Vagina (tissue), 2 donors: ENCODE data around the gene KMT2B. TPM values are rescaled to one million over a fixed set of nuclear protein-coding genes. Genes with fewer than 3 reads are reported as not detected.

Experiments used
- DNase-seq, 2 donors: peaks; one replicate each; pipeline ENCODE4 v3.0.0-alpha.2; 2017; ENCODE audit errors: extremely low spot score in 2 of 2
- H3K27ac ChIP-seq: fragments of 200-600 bp; sonication (generic); one replicate; pipeline ENCODE4 v1.5.1; 2019
- H3K27me3 ChIP-seq: fragments of 200-600 bp; sonication (generic); one replicate; pipeline ENCODE4 v1.5.1; 2019
- H3K36me3 ChIP-seq, 2 donors: fragments of 200-600 bp; sonication (generic); one replicate each; pipeline ENCODE4 v1.5.1; 2017 to 2019
- H3K4me1 ChIP-seq: fragments of 200-600 bp; sonication (generic); one replicate; pipeline ENCODE4 v1.5.1; 2019
- H3K4me3 ChIP-seq, 2 donors: fragments of 200-600 bp; sonication (generic); 1 replicate in 1 of 2; 2 replicates in 1 of 2; pipeline ENCODE4 v1.5.1; 2016 to 2019
- H3K9me3 ChIP-seq: fragments of 200-600 bp; sonication (generic); one replicate; pipeline ENCODE4 v1.5.1; 2019
- POLR2A ChIP-seq, 2 donors: fragments of 450-650 bp; IDR thresholded peaks; one replicate each; pipeline ENCODE4 v1.6.1; 2017; ENCODE audit warnings: antibody characterized with exemption in 2 of 2, mild to moderate bottlenecking in 2 of 2, moderate library complexity in 2 of 2
- POLR2AphosphoS5 ChIP-seq, 2 donors: sonication (generic); formaldehyde crosslinking; IDR thresholded peaks; one replicate each; pipeline ENCODE4 v1.9.0; 2017; ENCODE audit warnings: antibody characterized with exemption in 2 of 2, mild to moderate bottlenecking in 2 of 2, low read depth in 1 of 2; ENCODE audit not compliant: insufficient read depth in 1 of 2
- intact Hi-C: fragments of 100-400 bp; cut with DNase I; formaldehyde crosslinking; loops from one replicate; pipeline ENCODE4 v1.15.1; 2023
- total RNA-seq: library from RNA; depleted of rRNA; stranded (reverse); fragments of >200 nt; gene quantifications from one replicate; pipeline ENCODE4 v1.2.3, GENCODE V29; 2016
- TF ChIP-seq, protein P1 (sequence below), 3 experiments: fragments of 450-650 bp in 2 of 3; fragments of 200-600 bp in 1 of 3; sonication (generic) in 1 of 3; IDR thresholded peaks; one replicate each; pipeline ENCODE4 v1.5.1; 2017 to 2019; ENCODE audit warnings: antibody characterized with exemption in 3 of 3, mild to moderate bottlenecking in 2 of 3, moderate library complexity in 2 of 3

KMT2B gene
- total RNA-seq, 1 donor from 2014 or later, result 16.0 TPM

DNA sequence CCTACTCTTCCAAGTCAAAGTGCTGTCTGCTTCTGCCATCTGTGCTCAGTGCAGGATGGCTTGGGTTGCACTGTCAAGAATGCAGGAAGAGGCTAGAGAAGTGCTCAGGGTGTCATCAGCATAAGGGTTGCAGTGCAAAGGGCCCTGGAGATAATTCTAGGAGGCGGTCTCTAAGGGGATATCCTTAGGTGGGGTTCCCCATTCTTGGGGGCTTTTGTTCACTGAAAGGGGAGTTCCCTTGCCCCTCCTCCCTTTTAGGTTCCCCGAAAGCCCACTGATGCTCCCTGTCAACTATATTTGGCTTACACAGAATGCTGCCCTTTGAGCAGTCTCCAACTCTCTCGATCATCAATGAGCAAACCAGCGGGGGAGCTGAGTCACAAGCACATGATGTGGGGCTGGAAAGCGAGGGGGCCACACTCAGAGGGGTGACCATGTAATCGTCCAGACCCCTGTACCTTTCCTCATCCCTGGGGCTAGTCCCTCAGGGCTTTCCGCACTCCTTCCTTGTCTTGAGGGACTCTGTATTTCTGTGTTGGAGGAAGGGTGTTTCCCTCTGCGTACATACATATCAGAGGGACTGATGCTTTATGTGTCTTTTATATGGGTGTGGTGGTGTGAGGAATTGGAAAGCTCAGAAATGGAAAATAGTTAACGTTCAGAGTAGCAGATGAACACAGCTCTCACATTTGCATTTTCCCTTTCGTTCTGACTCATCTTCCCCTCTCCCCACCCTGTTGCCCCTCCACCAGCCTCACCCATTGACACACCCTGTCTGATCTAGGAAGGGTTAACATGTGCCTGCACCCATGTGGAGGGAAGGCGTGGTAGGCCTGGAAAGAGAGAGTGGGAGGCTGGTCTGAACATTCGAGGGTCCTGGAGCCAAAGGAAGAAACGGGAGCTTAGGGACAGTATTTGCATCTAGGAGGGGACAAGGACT lies 6.7 kb upstream of the KMT2B start:
- Histone ChIP-seq H3K36me3 (no peaks in the 10 kb centered on the region), H3K27ac (no peak overlapping the region), H3K4me1 (peaks cover 10% of the 10 kb centered on the region), H3K27me3 (no peaks in the 10 kb centered on the region), H3K9me3 (no peaks in the 10 kb centered on the region), H3K4me3 (no peak overlapping the region)
- TF ChIP-seq POLR2AphosphoS5 (IDR thresholded peaks at IDR 0.05; ENCODE audit: insufficient read depth in 1 of 2, low read depth in 1 of 2) (no peak), POLR2A (IDR thresholded peaks at IDR 0.05) (no peak)
- TF ChIP-seq, protein P1, sequence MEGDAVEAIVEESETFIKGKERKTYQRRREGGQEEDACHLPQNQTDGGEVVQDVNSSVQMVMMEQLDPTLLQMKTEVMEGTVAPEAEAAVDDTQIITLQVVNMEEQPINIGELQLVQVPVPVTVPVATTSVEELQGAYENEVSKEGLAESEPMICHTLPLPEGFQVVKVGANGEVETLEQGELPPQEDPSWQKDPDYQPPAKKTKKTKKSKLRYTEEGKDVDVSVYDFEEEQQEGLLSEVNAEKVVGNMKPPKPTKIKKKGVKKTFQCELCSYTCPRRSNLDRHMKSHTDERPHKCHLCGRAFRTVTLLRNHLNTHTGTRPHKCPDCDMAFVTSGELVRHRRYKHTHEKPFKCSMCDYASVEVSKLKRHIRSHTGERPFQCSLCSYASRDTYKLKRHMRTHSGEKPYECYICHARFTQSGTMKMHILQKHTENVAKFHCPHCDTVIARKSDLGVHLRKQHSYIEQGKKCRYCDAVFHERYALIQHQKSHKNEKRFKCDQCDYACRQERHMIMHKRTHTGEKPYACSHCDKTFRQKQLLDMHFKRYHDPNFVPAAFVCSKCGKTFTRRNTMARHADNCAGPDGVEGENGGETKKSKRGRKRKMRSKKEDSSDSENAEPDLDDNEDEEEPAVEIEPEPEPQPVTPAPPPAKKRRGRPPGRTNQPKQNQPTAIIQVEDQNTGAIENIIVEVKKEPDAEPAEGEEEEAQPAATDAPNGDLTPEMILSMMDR (IDR thresholded peaks at IDR 0.05), result no peak
- intact Hi-C loops, result loop anchor here (10.0 kb wide), 1 partner anchor 224 kb away; the partner anchor contains the start of gene LRFN3
- DNase-seq, result no peak

DNA sequence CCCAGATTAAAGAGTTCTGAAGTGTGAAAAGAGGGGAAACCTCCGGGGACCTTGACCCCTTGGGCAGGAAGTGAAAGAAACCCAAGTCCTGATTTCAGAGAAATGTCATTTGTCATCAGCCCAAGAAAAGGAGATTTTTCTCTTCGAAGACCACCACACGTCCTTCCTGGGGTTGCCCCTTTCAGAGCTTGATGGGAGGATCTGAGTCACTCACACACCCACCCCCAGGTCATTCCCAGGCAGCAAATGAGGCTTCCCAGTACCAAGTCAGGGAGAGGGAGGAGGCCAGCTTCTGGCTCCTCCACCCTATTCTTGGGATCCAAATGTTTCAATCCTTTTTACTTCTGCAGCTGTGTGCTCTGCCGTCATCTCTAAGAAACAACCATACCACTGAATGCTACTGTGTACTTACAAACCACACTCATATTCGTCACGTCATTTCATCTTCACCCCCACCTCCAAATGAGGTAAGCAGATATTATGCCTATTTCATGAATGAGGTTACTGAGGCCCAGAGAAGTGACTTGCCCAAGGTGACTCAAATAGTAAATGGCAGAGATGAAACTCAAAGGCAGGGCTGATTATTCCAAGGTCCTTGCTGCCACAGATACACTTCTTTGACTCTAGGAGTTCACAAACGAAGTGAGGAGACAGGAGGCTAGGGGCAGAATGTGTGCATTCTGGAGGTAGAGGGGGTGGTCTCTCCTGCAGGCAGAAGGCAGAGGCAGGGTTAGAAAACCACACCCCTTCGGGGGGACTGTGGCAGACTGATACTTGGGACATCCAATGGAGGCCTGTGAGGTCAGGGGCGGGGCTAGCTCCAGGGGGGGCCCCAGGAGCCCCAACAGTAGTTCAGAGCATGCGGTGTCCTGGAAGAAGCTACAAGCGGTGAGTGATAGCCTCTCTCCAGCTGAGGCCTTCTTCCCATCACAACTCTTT lies 5.0 kb upstream of the KMT2B start:
- intact Hi-C loops, result loop anchor here (10.0 kb wide), 1 partner anchor 222 kb away; the partner anchor contains the start of gene LRFN3

DNA sequence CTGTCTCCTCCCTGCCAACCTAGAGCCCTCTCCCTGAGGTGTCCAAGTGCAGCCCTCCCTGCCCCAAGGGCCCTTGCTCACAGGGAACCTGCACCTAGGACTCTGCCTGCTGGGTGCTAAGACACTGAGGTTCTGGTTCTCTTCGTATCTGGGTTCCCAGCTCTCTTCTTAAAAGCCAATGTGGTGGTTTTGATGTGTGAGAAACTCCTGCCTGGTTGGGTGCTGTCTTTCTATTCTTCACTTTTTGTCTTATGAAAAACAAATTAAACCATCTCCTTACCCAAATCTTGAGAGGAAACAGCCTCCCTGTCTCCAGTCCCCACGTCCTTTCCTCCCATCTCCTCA lies 4.3 kb upstream of the KMT2B start:
- no peaks in the 10 kb centered on the region for H3K36me3 ChIP-seq
- no peak for TF ChIP-seq POLR2AphosphoS5 (IDR thresholded peaks at IDR 0.05; ENCODE audit: insufficient read depth in 1 of 2, low read depth in 1 of 2)
- TF ChIP-seq POLR2A (IDR thresholded peaks at IDR 0.05), result no peak
- TF ChIP-seq, protein P1 (IDR thresholded peaks at IDR 0.05), result no peak
- no peak for DNase-seq
- no peak overlapping the region for H3K27ac ChIP-seq
- no peak overlapping the region for H3K4me3 ChIP-seq
- intact Hi-C loops, result loop anchor here (10.0 kb wide), 1 partner anchor 221 kb away; the partner anchor contains the start of gene LRFN3
- H3K27me3 ChIP-seq, result no peaks in the 10 kb centered on the region
- peaks cover 14% of the 10 kb centered on the region for H3K4me1 ChIP-seq
- H3K9me3 ChIP-seq, result no peaks in the 10 kb centered on the region

More for the DNA sequence above, 5.0 kb upstream of the KMT2B start:
- peaks cover 14% of the 10 kb centered on the region for H3K4me1 ChIP-seq
- H3K9me3 ChIP-seq, result no peaks in the 10 kb centered on the region
- no peak for DNase-seq
- TF ChIP-seq POLR2AphosphoS5 (IDR thresholded peaks at IDR 0.05; ENCODE audit: insufficient read depth in 1 of 2, low read depth in 1 of 2) (no peak), POLR2A (IDR thresholded peaks at IDR 0.05) (no peak)
- TF ChIP-seq, protein P1 (IDR thresholded peaks at IDR 0.05), result no peak
- no peak overlapping the region for H3K27ac ChIP-seq
- no peak overlapping the region for H3K4me3 ChIP-seq
- no peaks in the 10 kb centered on the region for H3K27me3 ChIP-seq
- no peaks in the 10 kb centered on the region for H3K36me3 ChIP-seq

DNA sequence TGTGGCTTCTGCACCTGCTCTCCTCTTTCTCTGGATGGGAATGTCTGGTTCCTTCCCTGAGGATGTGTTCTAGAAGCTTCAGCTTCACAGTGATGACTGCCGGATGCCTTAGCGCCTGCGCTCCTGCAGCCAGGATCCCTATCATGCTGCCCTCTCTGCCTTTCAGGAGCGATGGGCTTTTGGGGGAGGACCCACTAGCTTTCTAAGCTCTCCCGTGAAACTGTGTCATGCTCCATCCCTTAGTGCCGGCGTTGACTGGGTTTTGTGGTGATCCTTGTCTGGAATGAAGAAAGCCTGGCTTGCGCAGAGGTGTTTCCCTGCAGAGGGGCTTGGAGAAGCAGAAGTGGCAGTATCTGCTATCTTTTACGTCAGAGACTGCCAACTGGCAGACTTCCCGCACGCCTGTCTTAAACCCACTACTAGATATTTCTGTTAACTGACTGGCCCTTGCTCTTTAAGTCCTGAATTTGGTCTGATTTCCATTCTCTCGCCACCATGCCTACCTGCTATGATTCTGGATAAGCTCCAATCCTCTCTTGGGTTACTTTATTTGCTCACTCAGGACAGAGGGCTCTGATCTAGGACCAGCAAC lies 3.8 kb upstream of the KMT2B start:
- H3K4me1 ChIP-seq, result peaks cover 19% of the 10 kb centered on the region
- no peaks in the 10 kb centered on the region for H3K9me3 ChIP-seq
- no peaks in the 10 kb centered on the region for H3K36me3 ChIP-seq
- TF ChIP-seq, protein P1 (IDR thresholded peaks at IDR 0.05), result no peak
- TF ChIP-seq POLR2A (IDR thresholded peaks at IDR 0.05) (no peak), POLR2AphosphoS5 (IDR thresholded peaks at IDR 0.05; ENCODE audit: insufficient read depth in 1 of 2, low read depth in 1 of 2) (no peak)
- no peak overlapping the region for H3K27ac ChIP-seq
- H3K4me3 ChIP-seq, result no peak overlapping the region
- no peak for DNase-seq
- H3K27me3 ChIP-seq, result no peaks in the 10 kb centered on the region
- intact Hi-C loops, result loop anchor here (10.0 kb wide), 1 partner anchor 221 kb away; the partner anchor contains the start of gene LRFN3
